ENCODE data around the gene DYRK3.
"Not testable (repeated sequence)": the region's sequence is repeated elsewhere in the genome, so short reads cannot be mapped to it uniquely, and the experiment has no call there.

DYRK3 gene

GRCh38 chr1:206608108-206608698 is 27.1 kb upstream of the DYRK3 start:
- no peaks in the 10 kb centered on the region for H3K27me3 Mint-ChIP-seq
- H3K4me3 Mint-ChIP-seq, result peak overlapping the region; percentile 96
- no peaks in the 10 kb centered on the region for H3K9me3 Mint-ChIP-seq
- peaks cover 57% of the 10 kb centered on the region for H3K4me1 Mint-ChIP-seq (ENCODE audit: low read depth)
- peak overlapping the region; percentile 95 for H3K27ac Mint-ChIP-seq
- peaks cover 69% of the 10 kb centered on the region for H3K36me3 Mint-ChIP-seq (ENCODE audit: low read depth)

- no peaks in the 10 kb centered on the region for H3K27me3 Mint-ChIP-seq
- H3K9me3 Mint-ChIP-seq, result no peaks in the 10 kb centered on the region
- H3K36me3 Mint-ChIP-seq (ENCODE audit: low read depth), result peaks cover 60% of the 10 kb centered on the region
- peaks cover 57% of the 10 kb centered on the region for H3K4me1 Mint-ChIP-seq (ENCODE audit: low read depth)
- H3K4me3 Mint-ChIP-seq, result peak overlapping the region; percentile 96
- peak overlapping the region; percentile 95 for H3K27ac Mint-ChIP-seq
Observed at GRCh38 chr1:206609229-206609991, 25.9 kb upstream of the DYRK3 start.

GRCh38 chr1:206612129-206612876 is 23.0 kb upstream of the DYRK3 start, which contains the start of gene EIF2D:
Gene EIF2D (minus strand): TSS chr1:206612465. CDS start chr1:206612342, 123 bp downstream.
- Mint-ChIP-seq H3K9me3 (no peaks in the 10 kb centered on the region), H3K27me3 (no peaks in the 10 kb centered on the region), H3K4me1 (ENCODE audit: low read depth) (peaks cover 46% of the 10 kb centered on the region), H3K36me3 (ENCODE audit: low read depth) (peaks cover 38% of the 10 kb centered on the region), H3K4me3 (peak within 1 kb of the TSS; percentile 96), H3K27ac (peak within 1 kb of the TSS; percentile 95)

GRCh38 chr1:206626396-206626795 is 8.9 kb upstream of the DYRK3 start:
- not testable (repeated sequence) for H3K4me1 Mint-ChIP-seq (ENCODE audit: low read depth); H3K27ac Mint-ChIP-seq; H3K9me3 Mint-ChIP-seq; H3K36me3 Mint-ChIP-seq (ENCODE audit: low read depth); H3K4me3 Mint-ChIP-seq
- peaks cover 18% of the 10 kb centered on the region for H3K27me3 Mint-ChIP-seq

GRCh38 chr1:206628916-206629315 is 6.4 kb upstream of the DYRK3 start:
- Mint-ChIP-seq H3K4me3 (no peak overlapping the region), H3K36me3 (ENCODE audit: low read depth) (no peaks in the 10 kb centered on the region), H3K4me1 (ENCODE audit: low read depth) (no peaks in the 10 kb centered on the region), H3K27ac (no peak overlapping the region), H3K27me3 (peaks cover 27% of the 10 kb centered on the region), H3K9me3 (no peaks in the 10 kb centered on the region)

GRCh38 chr1:206631085-206631509 is 4.2 kb upstream of the DYRK3 start:
- Mint-ChIP-seq H3K4me1 (ENCODE audit: low read depth) (peaks cover 12% of the 10 kb centered on the region), H3K27me3 (peaks cover 26% of the 10 kb centered on the region), H3K9me3 (no peaks in the 10 kb centered on the region), H3K36me3 (ENCODE audit: low read depth) (no peaks in the 10 kb centered on the region), H3K27ac (no peak overlapping the region), H3K4me3 (no peak overlapping the region)

GRCh38 chr1:206633708-206634121 is 1.6 kb upstream of the DYRK3 start:
- no peak overlapping the region for H3K4me3 Mint-ChIP-seq
- no peak overlapping the region for H3K27ac Mint-ChIP-seq
- H3K4me1 Mint-ChIP-seq (ENCODE audit: low read depth), result peaks cover 30% of the 10 kb centered on the region
- peaks cover 35% of the 10 kb centered on the region for H3K27me3 Mint-ChIP-seq
- H3K9me3 Mint-ChIP-seq, result no peaks in the 10 kb centered on the region
- H3K36me3 Mint-ChIP-seq (ENCODE audit: low read depth), result no peaks in the 10 kb centered on the region

- Mint-ChIP-seq H3K27me3 (peaks cover 34% of the 10 kb centered on the region), H3K4me1 (ENCODE audit: low read depth) (peaks cover 30% of the 10 kb centered on the region), H3K9me3 (no peaks in the 10 kb centered on the region), H3K36me3 (ENCODE audit: low read depth) (no peaks in the 10 kb centered on the region), H3K27ac (peak overlapping the region; percentile 91), H3K4me3 (peak overlapping the region; percentile 76)
Observed at GRCh38 chr1:206634365-206635079, 814 bp upstream of the DYRK3 start.

- peaks cover 31% of the 10 kb centered on the region for H3K27me3 Mint-ChIP-seq
- no peak overlapping the region for H3K27ac Mint-ChIP-seq
- H3K4me1 Mint-ChIP-seq (ENCODE audit: low read depth), result peaks cover 30% of the 10 kb centered on the region
- peak overlapping the region; percentile 76 for H3K4me3 Mint-ChIP-seq
- no peaks in the 10 kb centered on the region for H3K9me3 Mint-ChIP-seq
- H3K36me3 Mint-ChIP-seq (ENCODE audit: low read depth), result peaks cover 5% of the 10 kb centered on the region
Observed at GRCh38 chr1:206635978-206636345, 626 bp downstream of the DYRK3 start.

GRCh38 chr1:206636671-206637070 is 1.3 kb downstream of the DYRK3 start:
- Mint-ChIP-seq H3K27me3 (peaks cover 27% of the 10 kb centered on the region), H3K4me1 (ENCODE audit: low read depth) (peaks cover 30% of the 10 kb centered on the region), H3K27ac (no peak overlapping the region), H3K4me3 (peak overlapping the region; percentile 21), H3K36me3 (ENCODE audit: low read depth) (peaks cover 5% of the 10 kb centered on the region), H3K9me3 (no peaks in the 10 kb centered on the region)

GRCh38 chr1:206637605-206638004 is 2.3 kb downstream of the DYRK3 start:
- no peak overlapping the region for H3K27ac Mint-ChIP-seq

GRCh38 chr1:206642074-206642473 is 6.7 kb downstream of the DYRK3 start:
- not testable (repeated sequence) for H3K36me3 Mint-ChIP-seq (ENCODE audit: low read depth); H3K9me3 Mint-ChIP-seq; H3K27ac Mint-ChIP-seq; H3K4me3 Mint-ChIP-seq; H3K27me3 Mint-ChIP-seq; H3K4me1 Mint-ChIP-seq (ENCODE audit: low read depth)

More at GRCh38 chr1:206637605-206638004, 2.3 kb downstream of the DYRK3 start:
- peaks cover 5% of the 10 kb centered on the region for H3K36me3 Mint-ChIP-seq (ENCODE audit: low read depth)
- peaks cover 21% of the 10 kb centered on the region for H3K27me3 Mint-ChIP-seq
- peak overlapping the region; percentile 7 for H3K4me3 Mint-ChIP-seq
- H3K9me3 Mint-ChIP-seq, result no peaks in the 10 kb centered on the region
- H3K4me1 Mint-ChIP-seq (ENCODE audit: low read depth), result peaks cover 30% of the 10 kb centered on the region

GRCh38 chr1:206643118-206643698 is 7.9 kb downstream of the DYRK3 start:
- peaks cover 18% of the 10 kb centered on the region for H3K36me3 Mint-ChIP-seq (ENCODE audit: low read depth)
- no peak overlapping the region for H3K27ac Mint-ChIP-seq
- no peaks in the 10 kb centered on the region for H3K9me3 Mint-ChIP-seq
- H3K4me1 Mint-ChIP-seq (ENCODE audit: low read depth), result no peaks in the 10 kb centered on the region
- no peaks in the 10 kb centered on the region for H3K27me3 Mint-ChIP-seq
- no peak overlapping the region for H3K4me3 Mint-ChIP-seq

- Mint-ChIP-seq H3K36me3 (ENCODE audit: low read depth) (peaks cover 19% of the 10 kb centered on the region), H3K27ac (no peak overlapping the region), H3K9me3 (no peaks in the 10 kb centered on the region), H3K4me1 (ENCODE audit: low read depth) (no peaks in the 10 kb centered on the region), H3K4me3 (no peak overlapping the region), H3K27me3 (no peaks in the 10 kb centered on the region)
Observed at GRCh38 chr1:206646504-206646903, 11.2 kb downstream of the DYRK3 start.

Measured in stimulated activated naive CD8-positive, alpha-beta T cell treated with anti-CD3 and anti-CD28 coated beads, Interleukin-15, Interleukin-2, amounts not matched to agents 100 ng/mL and 50 ng/mL, for 24 hours (primary cell).